GOT3 (cell line): ENCODE measurements around the gene SPATA9.
"Not testable (repeated sequence)": the region's sequence is repeated elsewhere in the genome, so short reads cannot be mapped to it uniquely, and the experiment has no call there.

ENCODE experiments used
- DNase-seq: peaks from one replicate; lab custom pipeline; 2025; ENCODE audit warnings: mixed read lengths; lab: John Stamatoyannopoulos, UW

The SPATA9 gene

GRCh38 chr5:95644351-95645042 lies 38.3 kb downstream of the SPATA9 start:
- no peak for DNase-seq

DNA sequence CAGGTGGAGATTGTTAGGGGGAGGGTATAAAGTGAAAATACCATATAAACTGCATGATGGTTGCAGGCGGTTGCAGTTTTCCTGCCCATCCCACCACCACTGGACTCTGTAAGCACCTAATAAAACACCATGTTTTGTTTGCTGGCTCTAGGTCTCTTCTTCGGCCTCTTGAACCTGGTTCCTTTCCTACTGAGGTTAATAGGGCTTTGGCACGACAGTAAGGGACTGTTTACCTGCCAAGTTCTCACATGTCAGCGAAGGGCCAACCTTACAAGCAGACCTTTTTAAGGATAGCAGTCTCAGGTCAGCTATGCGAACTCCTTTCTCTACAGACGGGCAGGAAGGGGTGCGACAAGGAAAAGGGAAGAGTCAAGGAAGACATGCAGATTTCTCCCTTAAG lies 39.6 kb downstream of the SPATA9 start:
- no peak for DNase-seq

- no peak for DNase-seq
These were observed 41.0 kb downstream of the SPATA9 start for GRCh38 chr5:95641741-95642220.

GRCh38 chr5:95638632-95639031 lies 44.2 kb downstream of the SPATA9 start:
- DNase-seq = no peak

DNA sequence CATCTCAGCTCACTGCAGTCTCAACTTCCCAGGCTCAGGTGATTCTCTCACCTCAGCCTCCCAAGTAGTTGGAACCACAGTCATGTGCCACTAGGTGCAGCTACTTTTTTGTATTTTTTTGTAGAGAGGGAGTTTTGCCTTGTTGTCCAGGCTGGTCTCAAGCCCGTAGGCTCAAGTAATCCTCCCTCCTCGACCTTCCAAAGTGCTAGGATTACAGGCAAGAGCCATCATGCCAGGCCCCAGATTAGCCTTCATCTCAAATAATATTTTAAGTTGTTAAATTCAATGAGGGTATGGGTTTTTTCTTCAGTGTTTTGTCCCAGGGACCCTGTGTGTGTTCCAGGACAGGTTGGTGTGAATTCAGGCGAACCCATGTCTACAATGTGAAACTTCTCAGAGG lies 48.7 kb downstream of the SPATA9 start:
- no peak for DNase-seq

GRCh38 chr5:95633671-95634070 lies 49.1 kb downstream of the SPATA9 start:
- no peak for DNase-seq

DNA sequence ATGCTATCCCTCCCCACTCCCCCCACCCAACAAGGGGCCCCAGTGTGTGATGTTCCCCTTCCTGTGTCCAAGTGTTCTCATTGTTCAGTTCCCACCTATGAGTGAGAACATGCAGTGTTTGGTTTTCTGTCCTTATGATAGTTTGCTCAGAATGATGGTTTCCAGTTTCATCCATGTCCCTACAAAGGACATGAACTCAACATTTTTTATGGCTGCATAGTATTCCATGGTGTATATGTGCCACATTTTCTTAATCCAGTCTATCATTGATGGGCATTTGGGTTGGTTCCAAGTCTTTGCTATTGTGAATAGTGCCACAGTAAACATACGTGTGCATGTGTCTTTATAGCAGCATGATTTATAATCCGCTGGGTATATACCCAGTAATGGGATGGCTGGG lies 49.8 kb downstream of the SPATA9 start:
- DNase-seq = not testable (repeated sequence)

GRCh38 chr5:95631991-95632675 lies 50.7 kb downstream of the SPATA9 start:
- no peak for DNase-seq

- no peak for DNase-seq
These were observed 51.4 kb downstream of the SPATA9 start for GRCh38 chr5:95631255-95631958.

GRCh38 chr5:95630394-95630917 lies 52.3 kb downstream of the SPATA9 start:
- DNase-seq = no peak

- DNase-seq = no peak
These were observed 53.9 kb downstream of the SPATA9 start for GRCh38 chr5:95628933-95629332.

DNA sequence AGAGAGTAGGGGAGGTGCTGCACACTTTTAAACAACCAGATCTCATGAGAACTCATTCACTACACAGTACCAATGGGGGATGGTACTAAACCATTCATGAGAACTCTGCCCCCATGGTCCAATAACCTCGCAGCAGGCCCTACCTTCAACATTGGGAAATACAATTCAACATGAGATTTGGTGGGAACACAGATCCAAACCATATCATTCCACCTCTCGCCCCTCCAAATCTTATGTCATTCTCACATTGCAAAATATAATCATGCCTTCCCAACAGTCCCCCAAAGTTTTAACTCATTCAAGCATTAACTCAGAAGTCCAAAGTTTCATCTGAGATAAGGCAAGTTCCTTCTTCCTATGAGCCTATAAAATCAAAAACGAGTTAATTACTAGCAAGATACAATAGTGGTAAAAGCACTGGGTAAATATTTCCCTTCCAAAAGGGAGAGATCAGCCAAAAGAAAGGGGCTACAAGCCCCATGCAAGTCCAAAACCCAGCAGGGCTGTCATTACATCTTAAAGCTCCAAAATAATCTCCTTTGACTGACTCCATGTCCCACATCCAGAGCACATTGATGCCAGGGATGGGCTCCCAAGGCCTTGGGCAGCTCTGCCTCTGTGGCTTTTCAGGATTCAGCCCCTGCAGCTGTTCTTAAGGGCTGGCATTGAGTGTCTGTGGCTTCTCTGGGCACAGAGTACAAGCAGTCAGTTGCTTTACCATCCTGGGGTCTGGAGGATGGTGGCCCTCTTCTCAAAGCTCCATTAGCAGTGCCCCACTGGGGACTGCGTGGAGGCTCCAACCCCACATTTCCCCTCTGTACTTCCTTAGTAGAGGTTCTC lies 54.6 kb downstream of the SPATA9 start:
- DNase-seq = no peak

DNA sequence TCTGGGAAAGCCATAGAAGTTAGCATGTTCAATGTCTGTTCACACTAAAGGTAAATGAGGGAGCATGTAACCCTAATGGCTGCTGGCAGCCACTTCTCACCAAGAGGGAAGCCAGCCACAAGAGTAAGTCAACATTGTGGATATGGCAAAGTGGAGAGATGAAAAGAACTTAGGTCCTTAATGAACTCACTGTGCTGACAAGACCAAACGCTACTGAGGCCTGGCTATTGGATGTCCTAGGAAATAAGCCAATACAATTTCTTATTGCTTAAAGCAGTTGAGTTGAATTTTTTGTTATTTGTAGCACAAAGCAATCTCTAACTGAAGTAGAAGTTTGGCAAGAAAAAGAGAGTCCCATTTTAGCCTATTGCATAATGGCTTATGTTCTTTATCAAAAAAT lies 56.1 kb downstream of the SPATA9 start:
- DNase-seq = no peak

GRCh38 chr5:95624368-95624767 lies 58.4 kb downstream of the SPATA9 start:
- no peak for DNase-seq

DNA sequence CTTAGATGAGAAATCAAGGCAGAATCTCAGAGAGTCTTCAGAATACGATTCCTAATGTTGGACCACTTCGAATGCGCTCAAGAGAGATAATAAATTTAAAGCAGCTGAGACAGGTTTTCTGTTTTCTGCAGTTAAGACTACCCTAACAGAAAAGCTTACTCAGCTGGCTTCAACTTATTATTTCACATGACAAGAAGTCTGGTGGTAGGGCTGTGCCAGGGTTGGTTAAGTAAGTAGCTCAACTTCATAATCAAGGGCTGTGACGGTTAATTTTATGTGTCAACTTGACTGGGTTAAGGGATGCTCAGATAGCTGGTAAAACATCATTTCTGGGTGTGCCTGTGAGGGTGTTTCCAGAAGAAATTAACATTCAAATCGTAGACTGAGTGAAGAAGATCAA lies 59.1 kb downstream of the SPATA9 start:
- DNase-seq = no peak

- DNase-seq = no peak
These were observed 60.8 kb downstream of the SPATA9 start for GRCh38 chr5:95621839-95622629.

GRCh38 chr5:95620870-95621838 lies 61.6 kb downstream of the SPATA9 start:
- DNase-seq = no peak

DNA sequence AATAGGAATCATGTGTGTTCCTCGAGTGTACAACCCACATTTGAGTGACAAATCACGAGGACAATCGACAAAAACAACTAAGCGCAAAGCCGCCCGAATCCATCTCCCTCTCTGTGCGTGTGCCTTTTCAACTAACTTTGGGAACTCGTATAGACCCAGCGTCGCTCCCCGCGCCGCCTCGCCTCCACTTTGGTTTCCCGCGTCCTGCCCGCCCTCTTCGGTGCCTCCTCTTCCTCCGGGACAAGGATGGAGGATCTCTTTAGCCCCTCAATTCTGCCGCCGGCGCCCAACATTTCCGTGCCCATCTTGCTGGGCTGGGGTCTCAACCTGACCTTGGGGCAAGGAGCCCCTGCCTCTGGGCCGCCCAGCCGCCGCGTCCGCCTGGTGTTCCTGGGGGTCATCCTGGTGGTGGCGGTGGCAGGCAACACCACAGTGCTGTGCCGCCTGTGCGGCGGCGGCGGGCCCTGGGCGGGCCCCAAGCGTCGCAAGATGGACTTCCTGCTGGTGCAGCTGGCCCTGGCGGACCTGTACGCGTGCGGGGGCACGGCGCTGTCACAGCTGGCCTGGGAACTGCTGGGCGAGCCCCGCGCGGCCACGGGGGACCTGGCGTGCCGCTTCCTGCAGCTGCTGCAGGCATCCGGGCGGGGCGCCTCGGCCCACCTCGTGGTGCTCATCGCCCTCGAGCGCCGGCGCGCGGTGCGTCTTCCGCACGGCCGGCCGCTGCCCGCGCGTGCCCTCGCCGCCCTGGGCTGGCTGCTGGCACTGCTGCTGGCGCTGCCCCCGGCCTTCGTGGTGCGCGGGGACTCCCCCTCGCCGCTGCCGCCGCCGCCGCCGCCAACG lies 62.5 kb downstream of the SPATA9 start, which contains the start of gene GPR150:
TSS of gene GPR150 (plus strand) at position 58 of the 840 bp plus-strand sequence. CDS start at position 247, 189 bp downstream.
- no peak for DNase-seq
